GM10266 (cell line): Measurements from ENCODE around the gene CSH2.
A peak's percentile ranks its signal among the peaks of the same experiment; 100 is the strongest.
"Not testable (repeated sequence)": the region's sequence is repeated elsewhere in the genome, so short reads cannot be mapped to it uniquely, and the experiment has no call there.

Source experiments
- DNase-seq: peaks from one replicate; pipeline ENCODE4 v3.0.0; 2012; ENCODE audit errors: extremely low spot score
- CTCF ChIP-seq: IDR thresholded peaks from 2 replicates; pipeline ENCODE4 v1.5.1; 2012; ENCODE audit warnings: mild to moderate bottlenecking, low read depth; ENCODE audit not compliant: control insufficient read depth, insufficient read depth; ENCODE audit errors: missing control alignments

Gene CSH2

DNA sequence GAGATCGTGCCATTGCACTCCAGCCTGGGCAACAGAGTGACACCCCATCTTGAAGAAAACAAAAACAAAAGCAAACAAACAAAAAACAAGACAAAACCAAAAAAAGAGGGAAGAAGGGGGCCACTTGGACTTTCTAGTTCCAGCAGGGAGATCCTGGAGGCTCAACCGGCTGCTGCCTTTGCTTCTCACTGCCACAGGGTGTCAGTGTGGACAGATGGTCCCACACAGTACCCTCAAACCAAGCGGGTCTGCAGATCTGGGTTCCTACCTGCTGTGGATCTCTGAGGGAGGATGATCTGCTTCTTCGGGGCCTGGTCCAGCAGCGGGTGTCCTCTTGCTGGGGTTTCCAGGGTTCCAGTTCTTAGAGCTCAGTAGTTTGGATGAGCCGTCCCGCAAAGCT, 6.9 kb downstream of the CSH2 start:
- peak; percentile 14 for TF ChIP-seq CTCF
- not testable (repeated sequence) for DNase-seq

- DNase-seq: no peak
- TF ChIP-seq CTCF: no peak
Observed at GRCh38 chr17:63859257-63859656, 14.2 kb downstream of the CSH2 start.

GRCh38 chr17:63856425-63856824, 17.1 kb downstream of the CSH2 start:
- not testable (repeated sequence) for DNase-seq

- no peak for TF ChIP-seq CTCF
- DNase-seq: no peak
Observed at GRCh38 chr17:63855185-63855584, 18.3 kb downstream of the CSH2 start.

- DNase-seq: no peak
- TF ChIP-seq CTCF: no peak
Observed at GRCh38 chr17:63854709-63855108, 18.8 kb downstream of the CSH2 start.

- TF ChIP-seq CTCF: no peak
- no peak for DNase-seq
Observed at GRCh38 chr17:63853260-63853659, 20.2 kb downstream of the CSH2 start.

- no peak for DNase-seq
- no peak for TF ChIP-seq CTCF
Observed at GRCh38 chr17:63850401-63850800, 23.1 kb downstream of the CSH2 start.

DNA sequence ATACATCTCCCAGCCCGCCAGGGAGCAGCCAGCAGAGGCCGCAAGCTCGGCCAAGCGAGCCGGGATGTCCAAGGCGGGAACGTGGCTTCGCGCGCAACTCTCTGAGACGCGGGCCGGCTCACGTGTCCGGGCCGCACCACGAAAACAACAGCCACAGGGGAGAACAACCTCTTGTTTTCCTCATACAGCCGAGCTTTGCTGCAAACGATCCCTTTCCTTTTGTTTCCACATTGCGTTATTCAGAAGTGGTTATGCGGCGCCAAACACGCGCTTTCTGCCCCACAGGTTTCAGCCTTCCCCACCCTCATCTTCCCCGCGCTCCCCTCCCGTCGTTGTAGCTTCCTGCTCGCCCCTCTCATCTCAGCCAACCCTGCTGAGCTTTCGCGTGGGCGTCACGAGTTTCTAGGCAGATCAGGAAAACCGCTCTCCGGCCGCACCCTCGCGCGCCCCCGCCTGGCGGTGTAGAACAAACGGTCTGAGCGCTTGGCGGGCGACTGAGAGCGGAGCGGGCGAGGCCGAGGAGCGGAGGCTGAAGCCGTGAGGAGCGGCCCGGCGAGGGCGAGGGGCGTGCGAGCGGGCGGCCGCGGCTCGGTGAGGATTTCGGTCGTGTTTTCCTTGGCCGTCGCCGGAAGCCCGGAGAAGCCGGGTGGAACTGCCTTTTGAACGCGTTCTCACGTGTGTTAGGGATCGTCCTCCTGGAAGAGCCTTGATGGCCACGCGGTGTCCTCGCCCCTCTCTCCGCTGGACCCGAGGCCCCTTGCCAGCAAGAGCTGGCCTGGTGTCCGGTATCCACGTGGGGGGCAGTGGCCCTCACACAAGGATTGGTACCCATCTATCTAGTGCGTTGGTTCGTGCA, 24.4 kb downstream of the CSH2 start:
- TF ChIP-seq CTCF: peak; percentile 90
- peak; percentile 96 for DNase-seq
